ENCODE data around the gene MAP3K1. TPM values are rescaled to one million over a fixed set of nuclear protein-coding genes. Genes with fewer than 3 reads are reported as not detected.
A peak's percentile ranks its signal among the peaks of the same experiment; 100 is the strongest.
"Not testable (repeated sequence)": the region's sequence is repeated elsewhere in the genome, so short reads cannot be mapped to it uniquely, and the experiment has no call there.

The MAP3K1 gene
- total and polyA plus RNA-seq, 8 donors: 20.6 to 70.8 (median 60.9) TPM

DNA sequence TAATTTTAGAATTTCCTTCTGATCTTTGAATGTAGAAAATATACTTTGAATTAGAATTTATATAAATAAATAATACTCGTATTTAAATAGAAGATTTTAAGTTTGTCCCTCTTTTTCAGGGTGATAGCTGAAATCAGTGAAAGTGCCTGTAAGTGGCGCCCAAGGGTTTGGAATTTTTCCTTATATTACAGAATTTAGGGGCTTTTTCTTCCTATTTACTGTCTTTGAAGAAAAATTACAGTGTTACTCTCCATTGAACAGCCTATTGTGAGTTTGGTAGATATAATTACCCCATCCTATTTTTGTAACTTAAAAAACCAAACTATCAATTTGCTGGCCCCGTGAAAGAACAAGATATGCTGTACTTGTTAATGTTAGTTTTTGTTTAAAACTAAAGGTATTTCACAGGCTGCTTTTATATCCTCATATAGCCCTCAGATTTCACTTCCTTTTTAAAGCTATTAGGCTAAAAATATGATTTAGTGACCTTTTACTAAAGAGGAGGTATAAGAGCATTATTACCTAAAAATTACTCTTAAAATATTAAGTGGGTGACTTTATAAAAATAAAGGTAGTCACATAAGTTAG lies 3.2 kb downstream of the MAP3K1 start:
- peak overlapping the region; percentile 40 to 98 for H3K27ac ChIP-seq
- no peaks in the 10 kb centered on the region for H3K9me3 ChIP-seq
- ATAC-seq (no peak), DNase-seq (peak in 1 of 4 donors; percentile 53)
- intact Hi-C loops (cut with DNase I): no loop called here
- peaks cover 19 to 68% of the 10 kb centered on the region in 2 donors for H3K4me1 ChIP-seq
- no peaks in the 10 kb centered on the region for H3K36me3 ChIP-seq
- H3K27me3 ChIP-seq: no peaks in the 10 kb centered on the region
- peak overlapping the region; percentile 8 to 94 for H3K4me3 ChIP-seq
- TF ChIP-seq, protein P1, sequence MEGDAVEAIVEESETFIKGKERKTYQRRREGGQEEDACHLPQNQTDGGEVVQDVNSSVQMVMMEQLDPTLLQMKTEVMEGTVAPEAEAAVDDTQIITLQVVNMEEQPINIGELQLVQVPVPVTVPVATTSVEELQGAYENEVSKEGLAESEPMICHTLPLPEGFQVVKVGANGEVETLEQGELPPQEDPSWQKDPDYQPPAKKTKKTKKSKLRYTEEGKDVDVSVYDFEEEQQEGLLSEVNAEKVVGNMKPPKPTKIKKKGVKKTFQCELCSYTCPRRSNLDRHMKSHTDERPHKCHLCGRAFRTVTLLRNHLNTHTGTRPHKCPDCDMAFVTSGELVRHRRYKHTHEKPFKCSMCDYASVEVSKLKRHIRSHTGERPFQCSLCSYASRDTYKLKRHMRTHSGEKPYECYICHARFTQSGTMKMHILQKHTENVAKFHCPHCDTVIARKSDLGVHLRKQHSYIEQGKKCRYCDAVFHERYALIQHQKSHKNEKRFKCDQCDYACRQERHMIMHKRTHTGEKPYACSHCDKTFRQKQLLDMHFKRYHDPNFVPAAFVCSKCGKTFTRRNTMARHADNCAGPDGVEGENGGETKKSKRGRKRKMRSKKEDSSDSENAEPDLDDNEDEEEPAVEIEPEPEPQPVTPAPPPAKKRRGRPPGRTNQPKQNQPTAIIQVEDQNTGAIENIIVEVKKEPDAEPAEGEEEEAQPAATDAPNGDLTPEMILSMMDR (IDR thresholded peaks at IDR 0.05): no peak

DNA sequence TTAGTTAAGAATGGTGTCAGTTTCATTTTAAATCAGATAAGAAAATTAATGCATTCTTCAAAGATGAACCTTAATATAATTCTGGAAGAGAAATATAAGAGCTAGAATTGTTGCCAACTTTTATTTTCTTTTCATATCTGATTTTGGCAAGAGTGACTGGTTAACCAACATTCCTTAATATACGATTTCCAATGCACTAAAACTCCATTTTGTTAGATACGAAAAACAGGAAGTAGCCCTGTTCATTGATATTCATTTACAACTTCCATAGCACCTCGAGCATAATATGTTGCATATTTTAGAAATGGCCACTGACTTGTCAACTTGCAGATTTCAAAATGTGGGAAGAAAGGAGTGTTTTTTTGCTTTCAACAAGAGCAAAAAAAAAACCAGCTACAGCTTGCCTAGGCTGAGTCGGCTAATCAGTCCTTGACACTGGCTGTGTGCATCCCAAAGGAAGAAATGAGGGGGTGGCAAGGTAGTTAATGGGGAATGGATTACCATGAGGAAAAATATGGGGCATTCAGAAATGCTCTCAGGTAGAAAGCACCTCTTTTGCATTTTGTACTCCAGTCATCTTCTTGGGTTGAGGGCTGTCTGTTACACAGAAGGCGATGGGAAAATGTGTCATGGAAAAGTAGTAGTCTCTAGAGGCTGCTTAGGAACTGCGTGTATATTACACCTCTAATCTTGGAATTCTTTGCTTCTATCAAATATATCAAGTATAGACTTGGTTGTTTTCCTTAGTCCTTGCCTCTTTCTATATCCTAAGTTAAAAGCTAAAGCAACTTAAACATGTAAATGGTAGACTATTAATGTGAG lies 3.9 kb downstream of the MAP3K1 start:
- no peaks in the 10 kb centered on the region for H3K27me3 ChIP-seq
- ATAC-seq: no peak
- DNase-seq: no peak
- TF ChIP-seq, protein P1 (IDR thresholded peaks at IDR 0.05): no peak
- intact Hi-C loops (cut with DNase I): no loop called here
- peak overlapping the region; percentile 40 to 98 for H3K27ac ChIP-seq
- H3K4me1 ChIP-seq: peaks cover 23 to 68% of the 10 kb centered on the region in 2 donors
- H3K4me3 ChIP-seq: peak overlapping the region; percentile 8 to 94
- H3K9me3 ChIP-seq: no peaks in the 10 kb centered on the region
- no peaks in the 10 kb centered on the region for H3K36me3 ChIP-seq

DNA sequence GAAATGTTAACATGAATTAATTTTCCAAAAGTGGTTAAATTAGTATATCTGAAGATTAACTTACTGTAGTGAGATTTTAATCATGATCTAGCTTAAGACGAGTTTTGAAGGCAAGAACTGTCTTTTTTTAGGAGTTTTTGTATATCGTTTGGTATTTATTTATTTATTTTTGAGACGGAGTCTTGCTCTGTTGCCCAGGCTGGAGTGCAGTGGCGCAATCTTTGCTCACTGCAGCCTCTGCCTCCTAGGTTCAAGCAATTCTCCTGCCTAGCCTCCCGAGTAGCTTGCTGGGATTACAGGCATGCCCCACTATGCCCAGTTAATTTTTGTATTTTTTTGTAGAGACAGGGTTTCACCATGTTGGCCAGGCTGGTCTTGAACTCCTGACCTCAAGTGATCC lies 6.5 kb downstream of the MAP3K1 start:
- H3K27ac ChIP-seq; ATAC-seq; DNase-seq; H3K9me3 ChIP-seq; H3K4me3 ChIP-seq; H3K36me3 ChIP-seq; H3K27me3 ChIP-seq; intact Hi-C loops (cut with DNase I): not testable (repeated sequence)
- peaks cover 23 to 92% of the 10 kb centered on the region in 2 donors for H3K4me1 ChIP-seq

DNA sequence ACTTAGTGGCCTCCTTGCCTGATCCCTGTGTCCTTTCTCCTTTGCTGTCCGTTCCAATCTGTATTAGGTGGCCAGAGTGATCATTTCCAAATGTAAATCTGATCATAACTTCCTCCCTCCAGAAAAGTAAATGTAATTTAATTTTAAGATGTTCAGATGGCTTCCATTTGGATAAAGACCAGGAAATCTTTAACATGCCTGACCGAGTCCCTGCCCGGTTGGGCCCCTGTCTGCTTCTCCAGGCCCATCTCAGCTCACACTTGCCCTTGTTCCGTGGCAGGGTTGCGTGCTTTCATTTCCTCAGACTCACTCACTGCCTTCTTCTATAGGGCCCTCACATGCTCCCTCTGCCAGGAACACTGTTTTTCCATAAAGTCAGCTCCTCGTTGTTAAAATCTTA lies 7.6 kb downstream of the MAP3K1 start:
- H3K4me3 ChIP-seq: no peak overlapping the region
- peaks cover 18 to 92% of the 10 kb centered on the region in 2 donors for H3K4me1 ChIP-seq
- no peak overlapping the region for H3K27ac ChIP-seq
- ATAC-seq: peak; percentile 51
- intact Hi-C loops (cut with DNase I): no loop called here
- TF ChIP-seq, protein P1 (IDR thresholded peaks at IDR 0.05): no peak
- H3K27me3 ChIP-seq: no peaks in the 10 kb centered on the region
- no peak for DNase-seq
- H3K36me3 ChIP-seq: no peaks in the 10 kb centered on the region
- no peaks in the 10 kb centered on the region for H3K9me3 ChIP-seq

DNA sequence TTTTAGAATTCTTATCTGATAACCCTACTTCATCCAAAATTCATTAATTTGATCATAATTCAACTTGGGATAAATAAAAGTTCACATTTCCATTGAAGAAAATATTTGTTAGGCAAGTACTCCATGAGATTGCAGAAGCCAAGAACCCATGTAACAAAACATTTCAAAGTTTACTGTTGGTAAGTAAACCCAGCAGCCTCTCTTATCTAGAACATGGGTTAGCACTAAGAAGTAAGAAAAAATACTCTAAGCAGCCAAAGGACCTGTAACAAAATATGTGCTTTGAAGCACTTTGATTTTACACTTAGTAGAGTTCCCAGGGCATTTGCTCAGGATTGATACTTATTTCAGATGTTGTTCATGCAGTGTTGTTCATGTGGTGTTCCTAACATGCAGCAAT lies 8.7 kb downstream of the MAP3K1 start:
- Histone ChIP-seq H3K27ac (no peak overlapping the region), H3K4me3 (no peak overlapping the region), H3K4me1 (peaks cover 11 to 92% of the 10 kb centered on the region in 2 donors), H3K36me3 (no peaks in the 10 kb centered on the region), H3K9me3 (no peaks in the 10 kb centered on the region), H3K27me3 (no peaks in the 10 kb centered on the region)
- ATAC-seq (peak; percentile 54), DNase-seq (no peak)
- TF ChIP-seq, protein P1 (IDR thresholded peaks at IDR 0.05): no peak
- intact Hi-C loops (cut with DNase I): no loop called here
